ENCODE data around the gene LRRC7. TPM values are rescaled to one million over a fixed set of nuclear protein-coding genes. Genes with fewer than 3 reads are reported as not detected.

The LRRC7 gene
- total RNA-seq, 4 donors from 2014 or later, result 0.62 to 2.1 (median 1.3) TPM

DNA sequence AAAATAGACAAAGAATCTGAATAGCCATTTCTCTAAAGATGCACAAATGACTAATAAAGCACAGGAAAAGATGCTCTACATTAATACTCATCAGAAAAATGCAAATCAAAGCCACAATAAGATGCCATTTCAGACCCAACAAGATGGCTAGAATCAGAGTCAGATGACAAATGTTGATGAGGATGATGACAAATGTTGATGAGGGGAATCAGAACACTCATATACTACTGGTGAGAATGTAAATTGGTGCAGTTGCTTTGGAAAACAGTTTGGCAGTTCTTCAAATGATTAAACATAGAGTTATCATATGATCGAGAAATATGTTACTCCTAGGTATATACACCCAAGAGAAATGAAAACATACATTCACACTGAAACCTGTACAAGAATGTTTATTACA lies 603.8 kb downstream of the LRRC7 start:
- H3K27ac ChIP-seq, result no peak overlapping the region
- no peak for ATAC-seq
- DNase-seq, result no peak
- TF ChIP-seq CTCF (IDR thresholded peaks at IDR 0.05 in 4 of 5, conservative IDR thresholded peaks at IDR 0.05 in 1 of 5) (no peak), POLR2A (IDR thresholded peaks at IDR 0.05) (no peak)
- intact Hi-C loops (cut with DNase I; ENCODE audit: low total_unique reads), result no loop called here
- H3K4me3 ChIP-seq, result no peak overlapping the region
- no peaks in the 10 kb centered on the region for H3K27me3 ChIP-seq
- H3K36me3 ChIP-seq, result peaks cover 3 to 6% of the 10 kb centered on the region in 2 donors
- H3K4me1 ChIP-seq, result no peaks in the 10 kb centered on the region
- in situ Hi-C loops (cut with MboI; ENCODE audit: low sequenced_read_pairs in 4 of 4), result no loop called here
- no peaks in the 10 kb centered on the region for H3K9me3 ChIP-seq

Measured in gastrocnemius medialis (tissue), 4 donors.